ELR (cell line): ENCODE measurements around the gene TBC1D22B.
"Not testable (repeated sequence)": the region's sequence is repeated elsewhere in the genome, so short reads cannot be mapped to it uniquely, and the experiment has no call there.

Source experiments
- DNase-seq: peaks from one replicate; pipeline ENCODE4 v3.0.0-alpha.2; 2015; ENCODE audit warnings: low read depth

Gene TBC1D22B

DNA sequence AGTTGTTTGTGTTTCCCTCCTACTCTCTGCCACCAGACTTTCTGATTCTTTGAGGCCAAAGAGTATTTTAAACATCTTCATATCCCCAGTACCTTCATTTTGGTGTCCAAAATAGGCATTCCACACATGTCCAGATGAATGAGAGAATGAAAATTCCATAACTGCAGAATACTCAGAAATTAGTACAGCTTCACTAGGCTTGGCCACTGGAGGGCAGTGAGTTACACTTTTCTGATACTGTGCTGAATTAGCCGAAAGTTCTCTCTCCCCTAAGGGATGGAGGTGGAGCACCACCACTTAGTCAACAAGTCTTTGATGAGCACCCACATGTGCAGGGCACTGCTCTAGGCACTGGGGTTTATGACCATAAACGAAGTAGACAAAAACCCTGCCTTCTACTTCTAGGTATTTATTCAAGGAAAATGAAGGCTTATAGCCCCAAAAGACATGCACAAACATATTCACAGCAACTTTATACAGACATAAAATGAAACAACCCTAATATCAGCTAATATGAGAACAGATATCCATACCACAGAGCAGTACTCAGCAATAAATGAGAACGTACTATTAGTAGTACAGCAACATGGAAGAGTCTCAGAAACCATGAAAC lies 46.4 kb downstream of the TBC1D22B start:
- DNase-seq = peak; percentile 66

DNA sequence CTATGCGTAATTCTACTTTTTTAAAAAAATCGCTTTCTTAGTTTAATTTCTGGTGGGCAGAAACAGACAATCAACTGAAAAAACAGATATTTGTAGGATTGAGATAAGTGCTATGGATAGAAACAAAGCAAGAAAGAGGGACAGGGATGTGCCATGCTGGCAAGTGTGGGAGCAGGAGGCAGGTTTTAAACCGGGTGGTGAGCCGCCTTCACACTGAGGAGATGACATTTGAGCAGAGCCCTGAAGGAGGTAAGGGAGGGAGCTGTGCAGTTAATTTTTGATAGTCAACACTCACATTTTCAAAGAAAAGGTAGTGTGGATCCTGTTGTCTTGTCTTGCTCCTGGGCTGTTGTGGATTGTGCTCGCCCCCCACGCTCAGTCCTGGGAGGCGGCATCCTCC lies 47.2 kb downstream of the TBC1D22B start:
- DNase-seq = no peak

DNA sequence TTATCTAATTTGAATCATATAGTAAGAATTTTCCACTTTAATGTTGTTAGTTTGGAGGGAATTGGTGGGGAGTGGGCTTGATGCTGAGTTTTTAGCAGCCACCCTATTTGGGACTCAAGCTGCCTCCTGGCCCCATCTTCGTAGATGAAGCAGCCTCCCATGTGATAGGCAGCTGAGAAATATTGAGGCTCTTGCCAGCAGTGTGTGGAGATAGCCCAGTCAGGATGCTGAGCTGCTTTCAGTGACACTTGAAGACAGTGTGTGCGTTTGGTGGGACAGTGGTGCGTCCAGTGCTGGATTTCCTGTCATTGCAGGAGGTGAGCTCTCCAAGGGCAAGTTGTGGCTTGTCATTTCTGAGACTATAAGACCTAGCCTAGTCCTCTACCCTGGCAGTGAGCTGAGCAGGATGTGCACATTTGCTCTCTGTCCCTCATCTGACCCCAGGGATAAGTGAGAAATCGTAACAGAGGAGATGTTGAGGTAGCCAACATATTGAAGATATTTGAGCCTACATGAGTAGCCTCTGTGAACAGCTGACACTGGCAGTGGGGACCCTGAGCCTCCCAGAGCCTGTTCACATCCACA lies 48.4 kb downstream of the TBC1D22B start:
- no peak for DNase-seq

DNA sequence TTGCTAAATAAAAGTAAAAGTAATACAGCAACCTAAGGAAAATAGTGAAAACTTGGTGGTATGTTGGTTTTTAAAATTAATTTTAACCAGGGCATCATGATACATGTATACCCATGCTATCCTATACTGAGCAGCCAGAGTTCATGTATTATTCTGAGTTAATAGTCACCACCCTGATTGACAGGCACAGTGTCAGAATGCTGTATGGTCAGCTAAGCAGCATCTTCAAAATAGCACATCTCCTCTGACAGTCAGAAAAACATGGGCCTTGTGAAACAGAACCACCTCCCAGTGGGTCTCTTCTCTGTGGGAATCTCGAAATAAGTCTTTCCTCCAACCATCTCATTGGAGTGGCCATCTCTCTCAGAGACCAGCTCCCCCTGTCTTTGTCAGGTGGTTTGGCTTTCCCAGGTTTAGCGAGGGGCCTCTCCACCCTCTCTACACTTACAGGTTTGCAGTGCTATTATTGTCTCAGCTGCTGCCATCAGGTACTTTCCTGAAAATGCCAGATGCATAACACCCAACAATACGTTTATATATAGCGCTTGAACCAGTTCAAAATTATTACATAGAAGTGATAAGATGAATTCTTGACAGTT lies 49.2 kb downstream of the TBC1D22B start:
- DNase-seq = no peak

DNA sequence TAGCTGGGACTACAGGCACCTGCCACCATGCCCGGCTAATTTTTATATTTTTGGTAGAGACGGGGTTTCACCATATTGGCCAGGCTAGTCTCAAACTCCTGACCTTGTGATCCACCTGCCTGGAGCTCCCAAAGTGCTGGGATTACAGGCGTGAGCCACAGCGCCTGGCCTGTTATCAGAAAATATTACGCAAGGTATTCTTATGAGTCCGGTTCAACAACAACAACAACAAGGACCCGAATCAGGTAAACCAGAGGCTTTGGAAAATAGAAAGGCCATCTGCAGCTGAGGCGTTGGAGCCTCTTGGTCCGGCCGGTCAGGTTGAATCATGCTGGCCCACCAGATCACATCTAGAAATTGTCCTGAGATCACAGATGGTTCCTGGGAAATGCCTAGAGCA lies 49.9 kb downstream of the TBC1D22B start:
- DNase-seq = not testable (repeated sequence)

DNA sequence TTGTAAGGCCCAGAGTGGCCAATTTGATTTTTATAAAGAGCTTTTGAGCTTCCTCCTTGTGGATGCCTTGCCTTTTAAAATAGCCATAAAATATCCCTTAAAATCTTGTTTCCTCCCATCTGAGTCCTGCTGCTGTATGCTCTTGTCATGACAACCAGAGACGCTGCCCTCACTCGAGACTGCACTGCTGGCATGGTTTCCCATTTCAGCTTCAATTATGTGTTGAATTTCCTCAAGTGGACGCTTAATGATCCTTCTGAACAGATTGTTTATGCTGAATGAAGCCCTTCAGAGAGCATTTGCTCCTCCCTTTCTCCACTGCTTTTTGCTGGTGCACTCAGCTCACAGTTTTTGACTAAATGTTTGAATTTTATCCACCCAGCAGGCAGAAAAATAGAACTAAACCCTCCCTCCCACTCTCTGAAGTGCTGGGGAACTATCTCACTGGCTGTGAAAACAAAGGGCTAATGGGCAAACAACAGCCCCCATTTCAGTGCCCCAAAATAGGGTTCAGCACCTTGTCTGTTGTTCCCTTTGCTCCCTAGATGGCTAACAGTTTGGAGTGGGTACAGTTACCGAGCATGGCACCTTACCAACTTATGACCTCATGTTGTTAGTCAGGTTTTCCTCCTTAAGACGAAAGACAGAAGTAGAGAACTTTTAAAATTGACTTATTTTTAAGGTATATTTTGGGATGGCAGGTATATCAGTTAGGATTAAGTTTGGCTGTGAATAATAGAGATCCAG lies 50.7 kb downstream of the TBC1D22B start:
- DNase-seq = no peak

DNA sequence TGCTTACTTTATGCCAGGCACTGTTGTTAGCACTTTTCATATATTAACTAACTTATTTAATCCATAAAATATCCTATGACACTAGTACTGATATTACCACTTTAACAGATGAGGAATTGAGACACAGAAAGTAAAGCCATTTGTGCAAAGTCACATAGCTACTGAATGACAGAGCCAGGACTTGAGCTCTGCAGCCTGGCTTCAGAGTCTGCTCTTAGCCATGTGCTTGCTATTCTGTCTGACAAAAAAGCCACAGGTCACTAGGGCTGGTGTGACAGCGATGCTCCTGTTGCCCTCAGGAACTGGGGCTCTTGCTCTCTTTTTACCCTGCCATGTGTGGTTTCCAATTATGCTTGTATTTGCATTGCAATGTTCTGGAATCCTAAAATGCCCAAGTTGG lies 51.5 kb downstream of the TBC1D22B start:
- DNase-seq = no peak

DNA sequence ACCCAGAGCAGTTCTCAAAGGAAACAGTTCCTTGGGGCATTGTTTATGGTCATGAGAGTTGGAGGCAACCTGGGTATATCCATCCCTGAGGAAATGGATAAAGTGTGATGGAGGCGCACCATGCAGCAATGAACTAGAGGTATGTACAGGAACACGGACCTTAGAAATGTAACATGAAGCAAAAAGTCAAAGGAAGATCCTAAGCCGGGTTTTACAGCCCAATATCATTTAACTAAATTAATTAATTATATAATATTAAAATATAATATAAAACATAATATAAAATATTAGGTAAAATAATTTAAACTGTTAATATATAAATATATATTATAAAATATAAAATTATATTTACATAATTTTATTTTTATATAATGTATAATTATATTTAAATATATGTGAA lies 52.1 kb downstream of the TBC1D22B start:
- DNase-seq = no peak

DNA sequence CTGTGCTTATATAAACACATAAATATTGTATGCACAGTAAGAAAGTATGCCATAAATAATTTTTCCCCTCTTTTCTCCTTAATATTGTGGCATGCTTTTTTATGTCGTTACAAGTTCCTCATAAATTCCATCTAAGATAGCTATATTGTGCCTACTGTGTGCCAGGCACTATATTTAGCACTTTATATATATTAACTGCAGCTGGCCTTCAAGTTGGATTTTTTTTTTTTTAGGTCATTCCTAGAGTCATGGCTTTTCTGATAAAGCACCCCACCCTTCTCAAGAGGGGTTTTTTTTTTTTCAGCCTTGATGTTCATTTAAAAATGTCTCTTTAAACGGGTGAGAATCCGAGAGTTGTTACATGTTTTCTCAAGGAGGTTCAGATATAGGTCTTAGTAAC lies 53.4 kb downstream of the TBC1D22B start:
- DNase-seq = no peak

DNA sequence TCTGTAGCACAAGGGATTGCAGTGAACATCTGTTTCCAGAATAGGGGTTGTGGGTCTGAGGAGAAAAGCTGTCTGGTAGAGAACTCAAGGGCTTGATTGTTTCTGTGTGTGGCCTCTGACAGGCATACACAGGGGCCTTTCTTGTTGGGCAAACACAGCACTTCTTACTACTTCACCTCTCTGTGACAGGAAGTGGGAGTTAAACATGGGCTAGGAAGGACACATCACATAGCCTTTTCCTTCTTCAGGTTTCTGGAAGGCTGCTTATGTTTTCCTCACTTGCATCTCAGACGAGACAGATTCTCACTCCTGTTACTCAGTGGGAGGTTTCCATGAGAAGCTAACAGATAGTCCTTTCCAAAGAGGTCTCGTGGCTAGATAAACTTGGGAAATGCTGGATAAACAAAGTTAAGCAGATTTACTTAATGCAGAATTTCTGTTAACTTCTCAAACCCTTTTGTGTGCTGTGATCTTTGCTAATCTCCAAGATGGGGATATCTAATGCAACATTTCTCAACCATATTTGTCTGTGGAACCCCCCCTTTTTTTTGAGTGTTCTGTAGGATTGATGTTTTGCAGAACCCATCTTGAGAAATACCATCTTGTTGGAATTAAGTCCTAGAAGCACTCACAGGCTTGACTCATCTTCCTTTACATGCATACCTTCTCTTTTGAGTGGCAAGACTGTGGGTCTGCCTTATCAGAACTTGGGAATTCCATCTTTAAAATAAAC lies 54.3 kb downstream of the TBC1D22B start:
- peak; percentile 65 for DNase-seq

DNA sequence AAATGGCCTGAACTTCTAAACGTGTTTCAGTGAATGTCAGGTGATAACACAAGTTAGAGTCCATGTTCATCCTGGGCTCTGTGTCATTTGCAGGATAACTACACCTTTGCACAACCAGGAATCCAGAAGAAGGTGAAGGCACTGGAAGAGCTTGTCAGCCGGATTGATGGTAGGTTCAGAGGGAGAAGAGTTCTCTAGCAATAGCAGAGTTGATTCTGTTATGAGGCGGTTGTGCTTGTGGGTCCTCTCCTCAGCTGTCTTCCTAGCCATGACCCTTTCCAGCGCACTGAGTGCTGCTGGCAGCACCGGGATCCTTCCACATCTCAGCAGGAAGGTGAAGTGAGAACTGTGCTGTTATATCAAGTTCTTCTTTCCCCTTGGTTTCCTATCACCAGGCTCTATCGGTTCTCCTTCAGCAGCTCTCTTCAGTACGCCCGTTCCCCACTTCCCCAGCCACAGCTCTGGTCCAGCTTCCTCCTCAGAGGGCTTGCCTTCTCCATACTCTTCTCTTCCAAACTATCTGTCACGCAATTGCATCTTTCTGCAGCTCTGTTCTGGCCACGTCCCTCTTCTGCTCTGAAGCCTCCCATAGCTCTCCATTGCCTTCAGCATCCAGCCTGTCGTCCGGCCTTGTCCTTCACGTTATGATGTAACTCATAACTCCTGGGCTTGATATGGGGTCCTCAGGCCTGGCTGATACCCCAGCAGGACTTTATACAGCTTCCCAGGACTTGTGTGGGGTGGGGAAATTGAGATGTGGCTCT lies 56.3 kb downstream of the TBC1D22B start:
- DNase-seq = no peak

DNA sequence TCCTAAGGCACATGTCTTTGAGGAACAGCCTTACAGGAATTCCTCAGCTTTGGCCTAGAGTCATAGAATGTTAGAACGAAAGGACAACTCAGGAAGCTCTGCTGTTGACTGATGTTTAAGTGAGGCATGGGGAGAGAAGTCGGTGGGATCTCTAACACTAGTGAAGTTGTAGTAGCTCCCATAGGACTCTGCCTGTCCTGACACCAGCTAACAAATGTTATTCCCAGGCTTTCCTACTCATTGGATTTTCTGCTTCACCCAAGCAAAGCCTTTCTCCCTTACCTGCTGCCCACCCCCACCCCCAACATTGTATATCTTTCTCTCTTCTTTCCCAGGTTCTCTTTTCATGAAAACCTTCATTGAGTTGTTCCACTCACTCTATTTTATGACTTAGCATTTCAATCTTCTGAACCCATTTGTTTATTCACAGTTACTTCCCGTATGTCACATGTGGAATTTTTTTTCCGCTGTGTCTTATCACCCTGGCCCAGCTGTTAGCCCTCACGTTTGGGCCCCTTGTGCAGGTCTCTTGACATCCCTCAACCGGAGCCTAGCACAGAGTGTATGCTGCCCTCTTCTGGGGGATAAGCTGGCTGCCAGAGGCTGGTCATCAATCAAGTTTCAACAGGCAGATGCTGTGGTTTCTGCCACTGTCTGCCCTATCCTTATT lies 57.0 kb downstream of the TBC1D22B start:
- DNase-seq = peak; percentile 47

DNA sequence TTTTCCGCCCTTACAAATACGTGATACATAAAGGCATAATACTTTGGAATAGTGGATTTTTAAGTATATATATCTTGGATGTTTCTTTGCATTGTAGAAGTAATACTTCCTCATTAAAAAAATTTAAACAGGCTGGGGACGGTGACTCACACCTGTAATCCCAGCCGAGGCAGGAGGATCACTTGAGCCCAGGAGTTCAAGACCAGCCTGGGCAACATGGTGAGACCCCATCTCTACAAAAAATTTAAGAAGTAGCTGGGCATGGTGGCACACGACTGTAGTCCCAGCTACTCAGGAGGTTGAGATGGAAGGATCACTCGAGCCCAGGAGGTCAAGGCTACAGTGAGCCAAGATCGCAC lies 57.6 kb downstream of the TBC1D22B start:
- DNase-seq = no peak

DNA sequence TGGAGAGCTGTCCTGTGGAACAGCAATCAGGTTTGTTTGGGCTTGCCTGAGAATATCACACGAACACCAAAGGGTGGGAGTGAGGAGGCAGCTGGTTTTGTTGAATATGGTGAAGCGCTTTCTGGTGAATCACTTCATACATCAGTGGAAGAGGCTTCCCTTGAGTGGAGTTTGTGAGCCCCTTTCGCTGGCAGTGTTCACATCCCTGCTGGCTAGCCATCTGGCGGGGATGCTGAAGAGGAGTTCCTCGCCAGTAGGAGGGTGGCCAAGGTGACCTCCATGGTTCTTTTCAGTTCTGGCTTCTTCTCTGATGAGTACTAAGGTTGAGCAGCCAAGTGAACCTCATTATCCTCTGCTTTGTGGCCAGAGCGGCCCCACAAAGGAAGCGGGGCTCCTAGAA lies 58.5 kb downstream of the TBC1D22B start:
- no peak for DNase-seq

DNA sequence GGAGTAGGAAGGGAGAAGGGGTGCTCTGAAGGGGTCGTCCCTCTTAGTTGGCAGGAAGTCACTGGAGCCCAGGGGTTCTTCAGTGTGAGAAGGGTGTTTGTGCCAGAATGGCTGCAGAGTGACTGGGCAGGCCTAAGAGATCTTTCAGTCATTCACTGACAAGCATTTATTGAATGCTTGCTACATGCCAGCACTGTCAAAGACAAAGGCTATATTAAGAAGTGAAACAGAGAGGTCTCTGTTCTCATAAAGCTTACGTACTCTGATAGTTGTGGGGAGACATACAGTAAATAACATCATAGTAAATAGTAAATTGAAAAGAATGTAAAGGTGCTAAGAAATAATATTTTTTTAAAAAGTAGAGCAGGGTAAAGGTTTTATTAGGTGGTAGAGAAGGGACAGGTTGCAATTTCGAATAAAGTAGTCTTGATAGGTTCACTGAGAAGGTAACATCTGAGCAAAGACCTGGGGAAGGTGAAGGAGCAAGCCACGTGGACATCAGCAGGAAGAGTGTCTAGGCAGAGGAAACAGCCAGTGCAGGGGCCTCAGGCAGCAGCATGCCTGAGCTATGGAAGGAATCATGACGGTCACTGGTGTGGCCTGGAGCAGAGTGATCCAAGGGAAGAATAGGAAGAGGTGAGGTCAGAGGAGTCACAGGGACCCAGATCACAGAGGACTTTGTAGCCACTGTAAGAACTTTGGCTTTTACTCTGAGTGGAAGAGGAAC lies 59.9 kb downstream of the TBC1D22B start:
- DNase-seq = no peak

DNA sequence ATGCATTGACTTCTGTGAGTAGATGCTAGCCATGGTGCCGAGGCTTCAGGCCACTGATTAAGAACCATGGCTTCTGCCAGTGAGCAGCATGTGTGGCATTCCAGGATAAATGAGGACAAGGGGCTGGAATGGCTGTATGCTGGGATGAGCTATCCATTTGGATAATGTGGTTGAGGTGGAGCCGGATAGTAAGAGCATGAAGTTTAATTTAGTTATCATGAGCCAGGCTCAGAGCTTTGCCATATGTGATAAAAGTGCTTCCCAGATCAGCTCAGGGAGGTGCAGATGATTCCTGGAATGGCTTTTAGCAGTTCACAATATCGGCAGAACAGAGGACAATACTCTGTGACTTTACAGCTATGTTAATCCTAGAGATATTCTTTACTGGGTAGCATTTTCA lies 61.6 kb downstream of the TBC1D22B start:
- no peak for DNase-seq

DNA sequence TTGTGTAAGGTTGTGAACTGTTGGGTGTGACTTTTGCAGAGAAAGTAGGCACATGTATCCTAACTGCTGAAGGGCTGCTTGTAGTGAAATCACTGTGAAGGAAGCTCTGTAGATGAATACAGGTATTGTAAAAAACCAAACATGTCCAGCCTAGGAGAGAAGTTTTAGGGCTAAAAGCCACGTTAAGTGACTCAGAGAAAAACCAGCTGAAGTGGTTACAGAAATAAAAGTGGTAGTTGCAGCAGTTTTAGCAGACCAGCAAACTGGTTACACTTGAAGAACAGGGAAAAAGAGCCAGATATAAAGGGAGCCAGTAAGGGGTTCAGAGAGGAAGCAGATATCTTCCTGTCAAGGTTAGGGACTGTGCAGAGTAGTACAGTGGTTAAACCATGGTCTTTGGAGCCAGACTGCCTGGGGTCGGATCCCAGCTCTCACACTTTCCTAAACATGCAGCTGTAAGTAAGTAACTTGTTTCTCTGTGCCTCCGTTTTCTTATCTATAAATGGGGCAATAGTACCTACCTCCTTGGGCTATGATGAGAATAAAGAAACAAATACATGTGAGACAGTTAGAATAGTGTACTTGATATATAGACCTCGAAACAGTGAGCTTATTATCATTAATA lies 62.4 kb downstream of the TBC1D22B start:
- DNase-seq = no peak

DNA sequence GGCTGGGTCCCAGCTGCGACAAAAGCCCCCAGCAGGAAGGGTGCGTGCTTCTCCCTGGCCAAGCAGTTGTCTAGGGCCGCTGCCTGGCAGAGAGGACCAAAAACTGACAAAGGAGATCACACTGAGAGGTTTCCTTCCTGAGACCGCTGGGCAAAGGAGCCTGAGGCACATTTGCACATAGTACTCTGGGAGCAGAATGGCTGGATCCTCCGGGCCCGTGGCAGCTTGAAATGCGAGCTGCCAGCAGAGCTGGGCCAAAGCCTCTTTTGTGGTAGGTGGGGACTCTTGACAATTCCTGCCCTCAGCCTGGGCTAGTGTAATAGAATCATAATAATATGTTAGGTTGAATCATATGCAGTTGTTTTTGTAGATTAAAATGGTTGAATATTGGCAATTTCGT lies 63.1 kb downstream of the TBC1D22B start:
- DNase-seq = no peak

DNA sequence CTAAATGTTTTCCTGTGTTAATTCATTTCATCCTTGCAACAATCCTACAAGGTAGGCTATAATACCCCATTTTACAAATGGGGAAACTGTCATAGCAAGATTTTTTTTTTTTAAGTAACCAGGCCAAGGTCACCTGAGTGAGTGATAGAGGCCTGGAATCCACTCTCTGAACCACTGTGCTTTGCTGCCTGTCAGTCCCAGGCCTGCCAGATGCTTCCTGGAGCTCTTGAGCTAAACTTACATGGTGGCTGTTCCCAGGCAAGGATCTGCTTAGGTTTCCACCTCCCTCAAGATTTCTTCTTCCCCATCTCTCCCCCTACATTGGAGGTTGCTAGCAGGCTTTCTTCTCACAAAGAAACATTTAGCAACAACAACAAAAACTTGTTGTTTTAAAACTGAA lies 63.5 kb downstream of the TBC1D22B start:
- no peak for DNase-seq
